ENCODE results near the gene TMEM175. TPM values are rescaled to one million over a fixed set of nuclear protein-coding genes. Genes with fewer than 3 reads are reported as not detected.
"Not testable (repeated sequence)": the region's sequence is repeated elsewhere in the genome, so short reads cannot be mapped to it uniquely, and the experiment has no call there.

TMEM175 gene
- total RNA-seq, 1 experiment from 2014 or later, result 18.5 TPM

DNA sequence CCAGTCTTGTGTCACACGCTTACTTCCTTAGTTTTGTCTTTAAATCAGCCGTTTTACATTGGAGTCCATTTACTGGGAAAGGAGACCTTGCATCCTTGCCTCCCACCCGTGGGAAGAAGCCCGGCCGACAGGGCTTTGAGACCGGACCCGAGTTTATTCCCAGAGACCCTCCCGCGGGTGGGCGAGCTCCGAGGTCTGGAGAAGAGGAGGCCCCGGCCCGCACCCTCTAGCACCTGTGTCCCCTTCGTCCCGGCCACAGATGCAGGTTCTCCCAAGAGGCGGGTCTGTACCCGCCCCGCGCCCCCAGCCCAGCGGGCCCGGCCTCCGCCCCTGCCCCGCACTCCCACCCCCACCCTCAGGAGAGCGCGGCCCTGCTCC is 64.7 kb downstream of the TMEM175 start:
- H4K20me1 ChIP-seq (ENCODE audit: low read length), result no peaks in the 10 kb centered on the region
- no peak overlapping the region for H2AFZ ChIP-seq (ENCODE audit: low read length)
- no peak overlapping the region for H3K4me3 ChIP-seq (ENCODE audit: low read length)
- no peaks in the 10 kb centered on the region for H3K9me3 ChIP-seq (ENCODE audit: low read length)
- peaks cover 10% of the 10 kb centered on the region for H3K27me3 ChIP-seq (ENCODE audit: low read length)
- no peaks in the 10 kb centered on the region for H3K9me2 ChIP-seq (replicated peaks; ENCODE audit: low read length)
- CTCF ChIA-PET, result no interaction called here
- POLR2A ChIA-PET (ENCODE audit: unreplicated experiment), result no interaction called here
- no peak overlapping the region for H3K27ac ChIP-seq (ENCODE audit: low read length)
- intact Hi-C loops (cut with micrococcal nuclease), result no loop called here
- ATAC-seq, result no peak
- no peaks in the 10 kb centered on the region for H3K79me2 ChIP-seq (ENCODE audit: low read length)
- TF ChIP-seq EZH2 (IDR thresholded peaks at IDR 0.05; ENCODE audit: low read length, unreplicated experiment) (no peak), EZH2phosphoT487 (IDR thresholded peaks at IDR 0.05; ENCODE audit: borderline replicate concordance, low read length) (no peak)
- TF ChIP-seq, protein P1, sequence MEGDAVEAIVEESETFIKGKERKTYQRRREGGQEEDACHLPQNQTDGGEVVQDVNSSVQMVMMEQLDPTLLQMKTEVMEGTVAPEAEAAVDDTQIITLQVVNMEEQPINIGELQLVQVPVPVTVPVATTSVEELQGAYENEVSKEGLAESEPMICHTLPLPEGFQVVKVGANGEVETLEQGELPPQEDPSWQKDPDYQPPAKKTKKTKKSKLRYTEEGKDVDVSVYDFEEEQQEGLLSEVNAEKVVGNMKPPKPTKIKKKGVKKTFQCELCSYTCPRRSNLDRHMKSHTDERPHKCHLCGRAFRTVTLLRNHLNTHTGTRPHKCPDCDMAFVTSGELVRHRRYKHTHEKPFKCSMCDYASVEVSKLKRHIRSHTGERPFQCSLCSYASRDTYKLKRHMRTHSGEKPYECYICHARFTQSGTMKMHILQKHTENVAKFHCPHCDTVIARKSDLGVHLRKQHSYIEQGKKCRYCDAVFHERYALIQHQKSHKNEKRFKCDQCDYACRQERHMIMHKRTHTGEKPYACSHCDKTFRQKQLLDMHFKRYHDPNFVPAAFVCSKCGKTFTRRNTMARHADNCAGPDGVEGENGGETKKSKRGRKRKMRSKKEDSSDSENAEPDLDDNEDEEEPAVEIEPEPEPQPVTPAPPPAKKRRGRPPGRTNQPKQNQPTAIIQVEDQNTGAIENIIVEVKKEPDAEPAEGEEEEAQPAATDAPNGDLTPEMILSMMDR (conservative IDR thresholded peaks at IDR 0.05; ENCODE audit: low read depth, low read length), result no peak
- H3K4me2 ChIP-seq (ENCODE audit: low read length), result no peak overlapping the region
- no peaks in the 10 kb centered on the region for H3F3A ChIP-seq (ENCODE audit: low read length, unreplicated experiment)
- DNase-seq, result no peak
- H3K9ac ChIP-seq (ENCODE audit: low read length), result no peak overlapping the region
- H3K36me3 ChIP-seq (ENCODE audit: low read depth, low read length), result no peaks in the 10 kb centered on the region
- H3K4me1 ChIP-seq (ENCODE audit: insufficient read depth, low read length), result peaks cover 13% of the 10 kb centered on the region
- no TSS peak for BruUV-seq (replicated peaks)

- Histone ChIP-seq H3K9ac (ENCODE audit: low read length) (no peak overlapping the region), H4K20me1 (ENCODE audit: low read length) (no peaks in the 10 kb centered on the region), H3K36me3 (ENCODE audit: low read depth, low read length) (no peaks in the 10 kb centered on the region), H3K4me2 (ENCODE audit: low read length) (peak overlapping the region; percentile 44; the same call in 1 of the 2 replicates), H3K4me1 (ENCODE audit: insufficient read depth, low read length) (peaks cover 9% of the 10 kb centered on the region), H3K27me3 (ENCODE audit: low read length) (peaks cover 10% of the 10 kb centered on the region), H3K4me3 (ENCODE audit: low read length) (0 out of 2 replicates have a peak overlapping the region, but pooled peaks have one; percentile 12), H3F3A (ENCODE audit: low read length, unreplicated experiment) (no peaks in the 10 kb centered on the region), H3K9me2 (replicated peaks; ENCODE audit: low read length) (no peaks in the 10 kb centered on the region), H3K79me2 (ENCODE audit: low read length) (no peaks in the 10 kb centered on the region), H3K9me3 (ENCODE audit: low read length) (no peaks in the 10 kb centered on the region), H2AFZ (ENCODE audit: low read length) (no peak overlapping the region), H3K27ac (ENCODE audit: low read length) (no peak overlapping the region)
- POLR2A ChIA-PET (ENCODE audit: unreplicated experiment), result no interaction called here
- BruUV-seq (replicated peaks), result no TSS peak
- CTCF ChIA-PET, result no interaction called here
- DNase-seq (peak; percentile 12), ATAC-seq (0 out of 2 replicates have a peak, but pooled peaks have one; percentile 8)
- TF ChIP-seq EZH2 (IDR thresholded peaks at IDR 0.05; ENCODE audit: low read length, unreplicated experiment) (no peak), EZH2phosphoT487 (IDR thresholded peaks at IDR 0.05; ENCODE audit: borderline replicate concordance, low read length) (no peak)
- TF ChIP-seq, protein P1 (conservative IDR thresholded peaks at IDR 0.05; ENCODE audit: low read depth, low read length), result no peak
- intact Hi-C loops (cut with micrococcal nuclease), result no loop called here
Measured at GRCh38 chr4:997375-998071, 65.3 kb downstream of the TMEM175 start.

DNA sequence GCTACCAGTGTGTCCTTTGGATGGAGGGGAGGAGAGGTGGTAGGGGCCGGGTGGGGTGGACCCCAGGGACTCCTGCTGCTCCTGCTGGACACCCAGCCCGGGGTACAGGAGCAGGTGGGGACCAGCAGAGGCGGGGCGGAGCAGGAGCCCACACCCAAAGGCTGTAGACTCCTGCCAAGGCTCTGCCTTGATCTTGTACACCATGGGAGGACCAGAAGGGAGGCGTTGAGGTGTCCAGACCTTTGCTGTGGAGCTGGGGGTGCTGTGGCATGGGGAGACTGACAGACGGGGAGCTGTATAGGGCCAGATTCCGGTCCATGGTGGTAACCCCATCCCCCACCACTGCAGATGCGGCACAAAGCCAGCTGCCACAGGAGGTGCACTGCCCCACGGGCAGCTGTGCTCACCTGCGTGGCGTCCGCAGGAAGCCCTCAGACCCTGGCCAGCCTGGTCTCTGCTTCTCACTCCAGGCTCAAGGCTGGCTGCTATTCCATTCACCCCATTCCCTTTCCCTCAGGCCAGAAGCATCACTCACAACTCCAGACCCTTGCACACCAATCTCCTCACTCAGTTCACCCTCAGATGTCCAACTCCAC is 65.9 kb downstream of the TMEM175 start:
- BruUV-seq (replicated peaks), result no TSS peak
- intact Hi-C loops (cut with micrococcal nuclease), result no loop called here
- H3K9me2 ChIP-seq (replicated peaks; ENCODE audit: low read length), result no peaks in the 10 kb centered on the region
- no peak overlapping the region for H3K4me3 ChIP-seq (ENCODE audit: low read length)
- no peak for TF ChIP-seq EZH2phosphoT487 (IDR thresholded peaks at IDR 0.05; ENCODE audit: borderline replicate concordance, low read length)
- TF ChIP-seq, protein P1 (conservative IDR thresholded peaks at IDR 0.05; ENCODE audit: low read depth, low read length), result no peak
- no peak for TF ChIP-seq EZH2 (IDR thresholded peaks at IDR 0.05; ENCODE audit: low read length, unreplicated experiment)
- DNase-seq (no peak), ATAC-seq (no peak)
- H3K9ac ChIP-seq (ENCODE audit: low read length), result no peak overlapping the region
- H3K79me2 ChIP-seq (ENCODE audit: low read length), result no peaks in the 10 kb centered on the region
- no peaks in the 10 kb centered on the region for H3K9me3 ChIP-seq (ENCODE audit: low read length)
- H3K4me2 ChIP-seq (ENCODE audit: low read length), result no peak overlapping the region
- H3K27me3 ChIP-seq (ENCODE audit: low read length), result peaks cover 10% of the 10 kb centered on the region
- peaks cover 2% of the 10 kb centered on the region; the same call in 1 of the 2 replicates for H3K4me1 ChIP-seq (ENCODE audit: insufficient read depth, low read length)
- no peak overlapping the region for H2AFZ ChIP-seq (ENCODE audit: low read length)
- ChIA-PET POLR2A (ENCODE audit: unreplicated experiment) (no interaction called here), CTCF (interaction anchor here (0.6 to 0.7 kb wide), 2 partner anchors 12 to 108 kb away, joined by 3 to 4 read pairs; no protein-coding TSS in a partner anchor)
- no peak overlapping the region for H3K27ac ChIP-seq (ENCODE audit: low read length)
- no peaks in the 10 kb centered on the region for H3K36me3 ChIP-seq (ENCODE audit: low read depth, low read length)
- no peaks in the 10 kb centered on the region for H3F3A ChIP-seq (ENCODE audit: low read length, unreplicated experiment)
- no peaks in the 10 kb centered on the region for H4K20me1 ChIP-seq (ENCODE audit: low read length)

DNA sequence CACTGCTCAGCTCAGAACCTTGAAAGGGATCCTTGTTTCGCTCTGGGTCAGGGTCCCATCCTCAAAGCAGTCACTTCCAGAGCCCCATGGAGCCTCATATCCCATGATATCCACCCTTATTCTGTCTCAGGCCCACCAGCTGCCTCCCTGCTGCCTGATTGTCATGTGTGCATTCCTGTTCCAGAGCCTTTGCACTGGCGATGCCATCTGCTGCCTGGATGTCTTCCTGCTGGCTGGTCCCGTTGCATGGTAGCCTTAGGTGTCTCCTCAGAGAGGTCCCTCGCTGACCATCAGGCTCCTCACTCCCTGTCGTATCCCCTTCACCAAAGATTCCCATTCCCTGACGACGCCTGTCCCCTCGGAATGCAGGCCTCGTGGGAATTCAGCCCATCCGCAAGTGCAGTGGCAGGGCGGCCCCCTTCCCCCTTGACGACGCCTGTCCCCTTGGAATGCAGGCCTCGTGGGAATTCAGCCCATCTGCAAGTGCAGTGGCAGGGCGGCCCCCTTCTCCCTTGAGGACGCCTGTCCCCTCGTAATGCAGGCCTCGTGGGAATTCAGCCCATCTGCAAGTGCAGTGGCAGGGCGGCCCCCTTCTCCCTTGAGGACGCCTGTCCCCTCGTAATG is 67.1 kb downstream of the TMEM175 start:
- peaks cover 14% of the 10 kb centered on the region for H3K27me3 ChIP-seq (ENCODE audit: low read length)
- H3K4me1 ChIP-seq (ENCODE audit: insufficient read depth, low read length); H3K4me3 ChIP-seq (ENCODE audit: low read length); H3K79me2 ChIP-seq (ENCODE audit: low read length); ATAC-seq; H3F3A ChIP-seq (ENCODE audit: low read length, unreplicated experiment); H3K9me2 ChIP-seq (replicated peaks; ENCODE audit: low read length); POLR2A ChIA-PET (ENCODE audit: unreplicated experiment); H3K9ac ChIP-seq (ENCODE audit: low read length); H3K27ac ChIP-seq (ENCODE audit: low read length); BruUV-seq (replicated peaks); DNase-seq; H3K4me2 ChIP-seq (ENCODE audit: low read length); H2AFZ ChIP-seq (ENCODE audit: low read length); H3K36me3 ChIP-seq (ENCODE audit: low read depth, low read length); H3K9me3 ChIP-seq (ENCODE audit: low read length); intact Hi-C loops (cut with micrococcal nuclease); H4K20me1 ChIP-seq (ENCODE audit: low read length): not testable (repeated sequence)
- CTCF ChIA-PET, result interaction anchor here (0.7 kb wide), 1 partner anchor 10 kb away, joined by 4 read pairs; no protein-coding TSS in a partner anchor

Measured in PC-3 (cell line).